MCF 10A (cell line): ENCODE results near the gene DAAM1. TPM values are rescaled to one million over a fixed set of nuclear protein-coding genes. Genes with fewer than 3 reads are reported as not detected.

ENCODE experiments used
- BruUV-seq: library from RNA; stranded (reverse); fragments of 400-500 nt; replicated peaks from 2 replicates; lab custom pipeline; 2021; lab: Mats Ljungman, UMichigan
- CTCF ChIA-PET: fragments of 300-600 bp; sonication (Branson Sonifier 250); formaldehyde crosslinking; extraction: SDS; loops from one replicate; lab custom pipeline; 2021; ENCODE audit warnings: antibody characterized with exemption, inconsistent platforms; lab: Yijun Ruan, JAX
- POLR2A ChIA-PET: fragments of 300-600, 350-650 bp; sonication (Branson Sonifier 250); formaldehyde crosslinking; extraction: SDS; loops from one replicate; lab custom pipeline; 2020; ENCODE audit warnings: antibody characterized with exemption, inconsistent platforms; lab: Yijun Ruan, JAX
- DNase-seq: peaks from one replicate; pipeline ENCODE4 v3.0.0-alpha.2; 2018; ENCODE audit not compliant: unreplicated experiment
- H3K27ac Mint-ChIP-seq: one replicate; pipeline ENCODE4 v1.8.0; 2022; ENCODE audit warnings: mild to moderate bottlenecking, low read depth, mixed read lengths; ENCODE audit not compliant: unreplicated experiment
- H3K27me3 Mint-ChIP-seq: one replicate; pipeline ENCODE4 v1.8.0; 2022; ENCODE audit warnings: mixed read lengths; ENCODE audit not compliant: insufficient read depth, unreplicated experiment
- H3K36me3 Mint-ChIP-seq: one replicate; pipeline ENCODE4 v1.8.0; 2022; ENCODE audit warnings: mild to moderate bottlenecking, moderate library complexity, mixed read lengths; ENCODE audit not compliant: insufficient read depth, unreplicated experiment
- H3K4me1 Mint-ChIP-seq: one replicate; pipeline ENCODE4 v1.8.0; 2022; ENCODE audit warnings: mixed read lengths; ENCODE audit not compliant: insufficient read depth, unreplicated experiment
- H3K4me3 Mint-ChIP-seq: one replicate; pipeline ENCODE4 v1.8.0; 2022; ENCODE audit warnings: mild to moderate bottlenecking, moderate library complexity, mixed read lengths; ENCODE audit not compliant: unreplicated experiment
- H3K9me3 Mint-ChIP-seq: one replicate; pipeline ENCODE4 v1.8.0; 2022; ENCODE audit warnings: mixed read lengths; ENCODE audit not compliant: unreplicated experiment
- CTCF ChIP-seq: fragments of 200-600 bp; IDR thresholded peaks from one replicate; pipeline ENCODE4 v1.8.0; 2022; ENCODE audit warnings: antibody characterized with exemption, mild to moderate bottlenecking; ENCODE audit not compliant: unreplicated experiment
- intact Hi-C: fragments of 100-400 bp; cut with micrococcal nuclease; formaldehyde crosslinking; loops from 2 replicates; pipeline ENCODE4 v1.14.1; 2022
- total RNA-seq: library from RNA; stranded (reverse); gene quantifications from 2 replicates; pipeline ENCODE4 v1.2.3, GENCODE V29; 2022

The DAAM1 gene
- total RNA-seq, 1 experiment from 2014 or later, result 27.4 TPM

GRCh38 chr14:59190372-59190771, 1.9 kb downstream of the DAAM1 start:
- no peak for TF ChIP-seq CTCF
- H3K27me3 Mint-ChIP-seq, result no peaks in the 10 kb centered on the region
- ChIA-PET CTCF (interaction anchor here (0.7 to 1.9 kb wide), 3 partner anchors 28 to 976 kb away, joined by 3 to 9 read pairs (median 4); no protein-coding TSS in a partner anchor), POLR2A (interaction anchor here (0.6 to 5.0 kb wide), 16 partner anchors 10 to 294 kb away, joined by 3 to 81 read pairs (median 7); partner anchors contain the start of genes JKAMP and L3HYPDH)
- no peak overlapping the region for H3K27ac Mint-ChIP-seq
- no peaks in the 10 kb centered on the region for H3K9me3 Mint-ChIP-seq
- BruUV-seq, result no TSS peak
- peak overlapping the region; percentile 89 for H3K4me3 Mint-ChIP-seq
- intact Hi-C loops, result no loop called here
- DNase-seq, result no peak
- H3K4me1 Mint-ChIP-seq, result peaks cover 9% of the 10 kb centered on the region
- no peaks in the 10 kb centered on the region for H3K36me3 Mint-ChIP-seq

- Mint-ChIP-seq H3K4me3 (no peak overlapping the region), H3K4me1 (peaks cover 9% of the 10 kb centered on the region), H3K27ac (no peak overlapping the region), H3K9me3 (no peaks in the 10 kb centered on the region), H3K36me3 (peaks cover 8% of the 10 kb centered on the region), H3K27me3 (no peaks in the 10 kb centered on the region)
- ChIA-PET CTCF (no interaction called here), POLR2A (no interaction called here)
- no peak for TF ChIP-seq CTCF
- BruUV-seq, result no TSS peak
- intact Hi-C loops, result no loop called here
- no peak for DNase-seq
Observed at GRCh38 chr14:59195912-59196311, 7.4 kb downstream of the DAAM1 start.

GRCh38 chr14:59197695-59198262, 9.3 kb downstream of the DAAM1 start:
- DNase-seq, result no peak
- POLR2A ChIA-PET, result no interaction called here
- CTCF ChIA-PET, result no interaction called here
- peaks cover 12% of the 10 kb centered on the region for H3K36me3 Mint-ChIP-seq
- H3K27ac Mint-ChIP-seq, result no peak overlapping the region
- no peak for TF ChIP-seq CTCF
- H3K4me3 Mint-ChIP-seq, result no peak overlapping the region
- no TSS peak for BruUV-seq
- no peaks in the 10 kb centered on the region for H3K4me1 Mint-ChIP-seq
- intact Hi-C loops, result no loop called here
- no peaks in the 10 kb centered on the region for H3K27me3 Mint-ChIP-seq
- no peaks in the 10 kb centered on the region for H3K9me3 Mint-ChIP-seq

- no TSS peak for BruUV-seq
- H3K27ac Mint-ChIP-seq, result no peak overlapping the region
- ChIA-PET POLR2A (interaction anchor here (1.3 kb wide), 1 partner anchor 10 kb away, joined by 5 read pairs; no protein-coding TSS in a partner anchor), CTCF (no interaction called here)
- no peaks in the 10 kb centered on the region for H3K27me3 Mint-ChIP-seq
- H3K36me3 Mint-ChIP-seq, result peaks cover 12% of the 10 kb centered on the region
- no peaks in the 10 kb centered on the region for H3K4me1 Mint-ChIP-seq
- H3K9me3 Mint-ChIP-seq, result no peaks in the 10 kb centered on the region
- intact Hi-C loops, result no loop called here
- no peak overlapping the region for H3K4me3 Mint-ChIP-seq
- TF ChIP-seq CTCF, result no peak
- no peak for DNase-seq
Observed at GRCh38 chr14:59199205-59199604, 10.7 kb downstream of the DAAM1 start.
